Measurements from ENCODE around the gene MXRA7.

Gene MXRA7

GRCh38 chr17:76644995-76645394 lies 65.8 kb downstream of the MXRA7 start:
- TF ChIP-seq POLR2AphosphoS5 (IDR thresholded peaks at IDR 0.05; ENCODE audit: low read depth, low read length) = no peak
- TF ChIP-seq SIN3A (IDR thresholded peaks at IDR 0.05; ENCODE audit: borderline replicate concordance, insufficient read depth, low read length) = no peak
- TF ChIP-seq TAF1 (IDR thresholded peaks at IDR 0.05; ENCODE audit: borderline replicate concordance, insufficient read depth, low read length) = no peak
- TF ChIP-seq, protein P1, sequence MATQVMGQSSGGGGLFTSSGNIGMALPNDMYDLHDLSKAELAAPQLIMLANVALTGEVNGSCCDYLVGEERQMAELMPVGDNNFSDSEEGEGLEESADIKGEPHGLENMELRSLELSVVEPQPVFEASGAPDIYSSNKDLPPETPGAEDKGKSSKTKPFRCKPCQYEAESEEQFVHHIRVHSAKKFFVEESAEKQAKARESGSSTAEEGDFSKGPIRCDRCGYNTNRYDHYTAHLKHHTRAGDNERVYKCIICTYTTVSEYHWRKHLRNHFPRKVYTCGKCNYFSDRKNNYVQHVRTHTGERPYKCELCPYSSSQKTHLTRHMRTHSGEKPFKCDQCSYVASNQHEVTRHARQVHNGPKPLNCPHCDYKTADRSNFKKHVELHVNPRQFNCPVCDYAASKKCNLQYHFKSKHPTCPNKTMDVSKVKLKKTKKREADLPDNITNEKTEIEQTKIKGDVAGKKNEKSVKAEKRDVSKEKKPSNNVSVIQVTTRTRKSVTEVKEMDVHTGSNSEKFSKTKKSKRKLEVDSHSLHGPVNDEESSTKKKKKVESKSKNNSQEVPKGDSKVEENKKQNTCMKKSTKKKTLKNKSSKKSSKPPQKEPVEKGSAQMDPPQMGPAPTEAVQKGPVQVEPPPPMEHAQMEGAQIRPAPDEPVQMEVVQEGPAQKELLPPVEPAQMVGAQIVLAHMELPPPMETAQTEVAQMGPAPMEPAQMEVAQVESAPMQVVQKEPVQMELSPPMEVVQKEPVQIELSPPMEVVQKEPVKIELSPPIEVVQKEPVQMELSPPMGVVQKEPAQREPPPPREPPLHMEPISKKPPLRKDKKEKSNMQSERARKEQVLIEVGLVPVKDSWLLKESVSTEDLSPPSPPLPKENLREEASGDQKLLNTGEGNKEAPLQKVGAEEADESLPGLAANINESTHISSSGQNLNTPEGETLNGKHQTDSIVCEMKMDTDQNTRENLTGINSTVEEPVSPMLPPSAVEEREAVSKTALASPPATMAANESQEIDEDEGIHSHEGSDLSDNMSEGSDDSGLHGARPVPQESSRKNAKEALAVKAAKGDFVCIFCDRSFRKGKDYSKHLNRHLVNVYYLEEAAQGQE (IDR thresholded peaks at IDR 0.05; ENCODE audit: insufficient read depth in 1 of 2, low read depth in 2 of 2, low read length in 2 of 2) = no peak
- TF ChIP-seq FOXP2 (optimal IDR thresholded peaks at IDR 0.05; ENCODE audit: borderline replicate concordance, extremely low read depth, extremely low read length, insufficient read depth) = no peak

GRCh38 chr17:76643553-76644148 lies 67.1 kb downstream of the MXRA7 start, which contains the start of gene ST6GALNAC1:
Gene ST6GALNAC1 (minus strand): TSS chr17:76643757. CDS start chr17:76643638, 119 bp downstream.
- TF ChIP-seq POLR2AphosphoS5 (IDR thresholded peaks at IDR 0.05; ENCODE audit: low read depth, low read length) = no peak
- TF ChIP-seq FOXP2 (optimal IDR thresholded peaks at IDR 0.05; ENCODE audit: borderline replicate concordance, extremely low read depth, extremely low read length, insufficient read depth) = no peak
- TF ChIP-seq TAF1 (IDR thresholded peaks at IDR 0.05; ENCODE audit: borderline replicate concordance, insufficient read depth, low read length) = no peak
- TF ChIP-seq, protein P1 (IDR thresholded peaks at IDR 0.05; ENCODE audit: insufficient read depth in 1 of 2, low read depth in 2 of 2, low read length in 2 of 2) = no peak
- no peak for TF ChIP-seq SIN3A (IDR thresholded peaks at IDR 0.05; ENCODE audit: borderline replicate concordance, insufficient read depth, low read length)

GRCh38 chr17:76642994-76643393 lies 67.8 kb downstream of the MXRA7 start:
- TF ChIP-seq POLR2AphosphoS5 (IDR thresholded peaks at IDR 0.05; ENCODE audit: low read depth, low read length) (no peak), FOXP2 (optimal IDR thresholded peaks at IDR 0.05; ENCODE audit: borderline replicate concordance, extremely low read depth, extremely low read length, insufficient read depth) (no peak), SIN3A (IDR thresholded peaks at IDR 0.05; ENCODE audit: borderline replicate concordance, insufficient read depth, low read length) (no peak), TAF1 (IDR thresholded peaks at IDR 0.05; ENCODE audit: borderline replicate concordance, insufficient read depth, low read length) (no peak)
- TF ChIP-seq, protein P1 (IDR thresholded peaks at IDR 0.05; ENCODE audit: insufficient read depth in 1 of 2, low read depth in 2 of 2, low read length in 2 of 2) = no peak

- TF ChIP-seq SIN3A (IDR thresholded peaks at IDR 0.05; ENCODE audit: borderline replicate concordance, insufficient read depth, low read length) = no peak
- TF ChIP-seq FOXP2 (optimal IDR thresholded peaks at IDR 0.05; ENCODE audit: borderline replicate concordance, extremely low read depth, extremely low read length, insufficient read depth) = no peak
- TF ChIP-seq, protein P1 (IDR thresholded peaks at IDR 0.05; ENCODE audit: insufficient read depth in 1 of 2, low read depth in 2 of 2, low read length in 2 of 2) = no peak
- no peak for TF ChIP-seq TAF1 (IDR thresholded peaks at IDR 0.05; ENCODE audit: borderline replicate concordance, insufficient read depth, low read length)
- no peak for TF ChIP-seq POLR2AphosphoS5 (IDR thresholded peaks at IDR 0.05; ENCODE audit: low read depth, low read length)
These were observed 68.7 kb downstream of the MXRA7 start for GRCh38 chr17:76642032-76642561.

All from PFSK-1 (cell line).